Activated CD4-positive, CD25-positive, alpha-beta regulatory T cell treated with anti-CD3 and anti-CD28 coated beads, Interleukin-2, amount 50 U/mL, for 24 hours (primary cell): ENCODE results near the gene AMH.
A peak's percentile ranks its signal among the peaks of the same experiment; 100 is the strongest.

Experiments used
- ATAC-seq, 2 donors: fragments of 150-1000 bp; cut with Tn5 transposase; one replicate each; pipeline ENCODE4 v1.10.0; 2021; ENCODE audit warnings: mild to moderate bottlenecking in 1 of 2, moderate library complexity in 1 of 2

The AMH gene

GRCh38 chr19:2235381-2236063 lies 13.6 kb upstream of the AMH start:
- ATAC-seq, result peak; percentile 3

- ATAC-seq, result no peak
Observed at GRCh38 chr19:2236064-2236313, 13.1 kb upstream of the AMH start.

GRCh38 chr19:2236314-2237050 lies 12.6 kb upstream of the AMH start, which contains the start of the genes PLEKHJ1 and SF3A2:
Gene PLEKHJ1, minus strand, starts transcription at chr19:2236329. Its CDS starts 81 bp downstream, at chr19:2236248.
Gene SF3A2, plus strand, starts transcription at chr19:2236824. Its CDS starts 6,595 bp downstream, at chr19:2243419.
- peak; percentile 75 to 79 for ATAC-seq

- ATAC-seq, result no peak
Observed at GRCh38 chr19:2237051-2237868, 11.9 kb upstream of the AMH start.

- no peak for ATAC-seq
Observed at GRCh38 chr19:2237869-2238153, 11.3 kb upstream of the AMH start.

- no peak for ATAC-seq
Observed at GRCh38 chr19:2239173-2239572, 9.9 kb upstream of the AMH start.

- ATAC-seq, result no peak
Observed at GRCh38 chr19:2239771-2240770, 9.1 kb upstream of the AMH start.

GRCh38 chr19:2240881-2241760 lies 8.0 kb upstream of the AMH start:
- no peak for ATAC-seq

- ATAC-seq, result no peak
Observed at GRCh38 chr19:2242092-2242537, 7.0 kb upstream of the AMH start.

- no peak for ATAC-seq
Observed at GRCh38 chr19:2242816-2243215, 6.3 kb upstream of the AMH start.

- no peak for ATAC-seq
Observed at GRCh38 chr19:2243274-2244124, 5.6 kb upstream of the AMH start.

GRCh38 chr19:2244125-2244411 lies 5.1 kb upstream of the AMH start:
- ATAC-seq, result no peak

GRCh38 chr19:2244486-2244885 lies 4.6 kb upstream of the AMH start:
- ATAC-seq, result no peak

- no peak for ATAC-seq
Observed at GRCh38 chr19:2245273-2245672, 3.9 kb upstream of the AMH start.

GRCh38 chr19:2246014-2246620 lies 3.0 kb upstream of the AMH start:
- ATAC-seq, result no peak

GRCh38 chr19:2246801-2247361 lies 2.2 kb upstream of the AMH start:
- ATAC-seq, result no peak

- no peak for ATAC-seq
Observed at GRCh38 chr19:2247433-2248101, 1.6 kb upstream of the AMH start.

- ATAC-seq, result no peak
Observed at GRCh38 chr19:2248136-2249009, 750 bp upstream of the AMH start.
